ENCODE measurements around the gene TMEM163.

- TF ChIP-seq SUZ12 (IDR thresholded peaks at IDR 0.05): no peak
- no peak for TF ChIP-seq NFRKB (IDR thresholded peaks at IDR 0.05)
- no peak for TF ChIP-seq FOXM1 (IDR thresholded peaks at IDR 0.05; ENCODE audit: borderline replicate concordance)
- no peak for TF ChIP-seq FOXA1 (IDR thresholded peaks at IDR 0.05)
- TF ChIP-seq ZNF384 (IDR thresholded peaks at IDR 0.05): no peak
- TF ChIP-seq LEF1 (IDR thresholded peaks at IDR 0.05; ENCODE audit: borderline replicate concordance): no peak
- no peak for TF ChIP-seq FOXK2 (IDR thresholded peaks at IDR 0.05)
- no peak for TF ChIP-seq ARNT (IDR thresholded peaks at IDR 0.05)
- TF ChIP-seq BHLHE40 (IDR thresholded peaks at IDR 0.05; ENCODE audit: borderline replicate concordance): no peak
- TF ChIP-seq PKNOX1 (IDR thresholded peaks at IDR 0.05): no peak
- no peak for TF ChIP-seq ELF4 (IDR thresholded peaks at IDR 0.05)
These were observed 271.1 kb downstream of the TMEM163 start for GRCh38 chr2:134447669-134448068.

Data from HEK293T (cell line).